Islet of Langerhans (tissue), 1 donor: ENCODE measurements around the gene RASSF7.
A peak's percentile ranks its signal among the peaks of the same experiment; 100 is the strongest.
"Not testable (repeated sequence)": the region's sequence is repeated elsewhere in the genome, so short reads cannot be mapped to it uniquely, and the experiment has no call there.

Experiments
- FAIRE-seq: peaks from one replicate; lab custom pipeline; 2011; peaks lifted over from hg19 to GRCh38; lab: Jason Lieb, UNC

The RASSF7 gene

GRCh38 chr11:567629-568292 lies 7.0 kb downstream of the RASSF7 start:
- FAIRE-seq, result no peak

GRCh38 chr11:568306-569157 lies 7.8 kb downstream of the RASSF7 start:
- FAIRE-seq, result no peak

- FAIRE-seq, result no peak
Measured at GRCh38 chr11:569158-569885, 8.6 kb downstream of the RASSF7 start.

- FAIRE-seq, result no peak
Measured at GRCh38 chr11:571802-572185, 11.0 kb downstream of the RASSF7 start.

- FAIRE-seq, result no peak
Measured at GRCh38 chr11:573146-573759, 12.5 kb downstream of the RASSF7 start.

- not testable (repeated sequence) for FAIRE-seq
Measured at GRCh38 chr11:574031-574570, 13.3 kb downstream of the RASSF7 start.

- no peak for FAIRE-seq
Measured at GRCh38 chr11:574632-575312, 14.0 kb downstream of the RASSF7 start.

GRCh38 chr11:575313-575995 lies 14.7 kb downstream of the RASSF7 start:
- FAIRE-seq, result no peak

GRCh38 chr11:575996-576768 lies 15.4 kb downstream of the RASSF7 start, which contains the start of gene PHRF1:
TSS of gene PHRF1 (plus strand) at chr11:576470. CDS start at chr11:581513, 5,043 bp downstream.
- FAIRE-seq, result peak; percentile 9

- FAIRE-seq, result no peak
Measured at GRCh38 chr11:576811-577610, 16.2 kb downstream of the RASSF7 start.

GRCh38 chr11:577611-577894 lies 16.8 kb downstream of the RASSF7 start:
- FAIRE-seq, result no peak

GRCh38 chr11:578276-579035 lies 17.7 kb downstream of the RASSF7 start:
- no peak for FAIRE-seq

- FAIRE-seq, result no peak
Measured at GRCh38 chr11:579830-580601, 19.2 kb downstream of the RASSF7 start.

- no peak for FAIRE-seq
Measured at GRCh38 chr11:581342-581741, 20.6 kb downstream of the RASSF7 start.

- no peak for FAIRE-seq
Measured at GRCh38 chr11:581752-582151, 21.0 kb downstream of the RASSF7 start.

GRCh38 chr11:584287-584686 lies 23.5 kb downstream of the RASSF7 start:
- FAIRE-seq, result no peak

- no peak for FAIRE-seq
Measured at GRCh38 chr11:586376-587316, 25.9 kb downstream of the RASSF7 start.
